A549 (cell line): ENCODE results near the gene SYNPO2. TPM values are rescaled to one million over a fixed set of nuclear protein-coding genes. Genes with fewer than 3 reads are reported as not detected.

Experiments
- ATAC-seq, 2 experiments: fragments of 200-7000 bp in 1 of 2; fragments of >200 bp in 1 of 2; cut with Nextera tagmentation in 1 of 2; cut with Tn5 transposase in 1 of 2; 3 replicates each; pipeline versions ENCODE4 v1.8.0 to v1.9.1; 2018 to 2020; ENCODE audit warnings: mild to moderate bottlenecking in 1 of 2, moderate library complexity in 1 of 2
- CTCF ChIA-PET: fragments of 300-600 bp; sonication (Branson Sonifier 250); formaldehyde crosslinking; extraction: SDS; loops from one replicate; lab custom pipeline; 2021; ENCODE audit warnings: antibody characterized with exemption, inconsistent platforms; lab: Yijun Ruan, JAX
- POLR2A ChIA-PET: fragments of 350-600 bp; formaldehyde crosslinking; extraction: SDS; loops from one replicate; lab custom pipeline; 2021; ENCODE audit warnings: antibody characterized with exemption, inconsistent platforms; lab: Yijun Ruan, JAX
- DNase-seq, 2 experiments: peaks; one replicate each; pipeline versions ENCODE4 v3.0.0 to v3.0.0-alpha.2; 2011 to 2016; ENCODE audit warnings: low read depth in 1 of 2, low spot score in 1 of 2
- FAIRE-seq: peaks from 2 replicates; lab custom pipeline; 2011; peaks lifted over from hg19 to GRCh38; lab: Jason Lieb, UNC
- H3K27ac ChIP-seq, 2 experiments: fragments of >200 bp; sonication (Bioruptor Twin); formaldehyde crosslinking; 3 replicates each; pipeline ENCODE4 v1.5.1; 2016 to 2017
- H3K4me1 ChIP-seq: fragments of >200 bp; sonication (Bioruptor Twin); formaldehyde crosslinking; 3 replicates; pipeline ENCODE4 v1.6.1; 2016
- H3K4me2 ChIP-seq: fragments of >200 bp; sonication (Bioruptor Twin); formaldehyde crosslinking; 3 replicates; pipeline ENCODE4 v1.6.1; 2016
- H3K4me3 ChIP-seq: fragments of >200 bp; sonication (Bioruptor Twin); formaldehyde crosslinking; 3 replicates; pipeline ENCODE4 v1.5.1; 2016
- H3K9me3 ChIP-seq: fragments of >200 bp; sonication (Bioruptor Twin); formaldehyde crosslinking; 3 replicates; pipeline ENCODE4 v1.6.1; 2016
- BHLHE40 ChIP-seq: IDR thresholded peaks from 2 replicates; pipeline ENCODE4 v1.6.1; 2012; ENCODE audit warnings: low read depth, low read length, inconsistent platforms
- CHD2 ChIP-seq: fragments of 150-350 bp; IDR thresholded peaks from 2 replicates; pipeline ENCODE4 v1.6.1; 2014; ENCODE audit warnings: low read length; ENCODE audit not compliant: partially characterized antibody
- EHF ChIP-seq: fragments of 250-450 bp; sonication (Bioruptor Pico); IDR thresholded peaks from 2 replicates; pipeline ENCODE4 v1.5.0; 2020; ENCODE audit warnings: mild to moderate bottlenecking
- FOSB ChIP-seq: fragments of 250-450 bp; sonication (Bioruptor Pico); IDR thresholded peaks from 2 replicates; pipeline ENCODE4 v1.5.0; 2020; ENCODE audit warnings: mild to moderate bottlenecking, moderate library complexity
- FOXS1 ChIP-seq: fragments of 250-450 bp; sonication (Bioruptor Pico); IDR thresholded peaks from 2 replicates; pipeline ENCODE4 v1.5.0; 2020; ENCODE audit warnings: mild to moderate bottlenecking, moderate library complexity
- GATA3 ChIP-seq: IDR thresholded peaks from 2 replicates; pipeline ENCODE4 v1.6.1; 2012; ENCODE audit warnings: borderline replicate concordance
- HEYL ChIP-seq: fragments of 250-450 bp; sonication (Bioruptor Pico); IDR thresholded peaks from 2 replicates; pipeline ENCODE4 v1.8.0; 2021; ENCODE audit warnings: mild to moderate bottlenecking, moderate library complexity
- MAFK ChIP-seq: fragments of 450-650 bp; IDR thresholded peaks from 2 replicates; pipeline ENCODE4 v1.6.1; 2014; ENCODE audit not compliant: partially characterized antibody
- MAZ ChIP-seq: fragments of 150-350 bp; IDR thresholded peaks from 2 replicates; pipeline ENCODE4 v1.6.1; 2014; ENCODE audit warnings: antibody characterized with exemption, low read depth, low read length, borderline replicate concordance
- NR3C1 ChIP-seq: fragments of >200 bp; sonication (Bioruptor Twin); formaldehyde crosslinking; IDR thresholded peaks from 3 replicates; pipeline ENCODE4 v1.6.1; 2017
- PHF8 ChIP-seq: fragments of 200-600 bp; sonication (generic); IDR thresholded peaks from 2 replicates; pipeline ENCODE4 v1.6.1; 2016; ENCODE audit warnings: low read depth, mild to moderate bottlenecking, antibody characterized with exemption, moderate library complexity, borderline replicate concordance
- RFX5 ChIP-seq: fragments of 450-650 bp; IDR thresholded peaks from 2 replicates; pipeline ENCODE4 v1.7.1; 2014; ENCODE audit warnings: antibody characterized with exemption, mild to moderate bottlenecking, moderate library complexity
- RNF2 ChIP-seq: fragments of 200-600 bp; sonication (generic); IDR thresholded peaks from 2 replicates; pipeline ENCODE4 v1.6.1; 2016; ENCODE audit warnings: low read depth, mild to moderate bottlenecking, antibody characterized with exemption, moderate library complexity, borderline replicate concordance
- TP53 ChIP-seq: fragments of 250-450 bp; sonication (Bioruptor Pico); IDR thresholded peaks from 2 replicates; pipeline ENCODE4 v1.5.0; 2021; ENCODE audit warnings: mild to moderate bottlenecking, moderate library complexity
- WGBS: methylation state at CpG from one replicate; pipeline ENCODE4 v1.1.6; 2017; ENCODE audit errors: missing lambda C conversion rate; 5-methylcytosine and 5-hydroxymethylcytosine counted together
- polyA plus RNA-seq, 4 experiments: library from polyadenylated mRNA; depleted of rRNA in 3 of 4; stranded (reverse); fragments of >200 nt; fragmentation: RNase III in 1 of 4; extraction: RNeasy Plus Mini Kit Qiagen cat#74134 plus additional on column Dnase treatment in 1 of 4; gene quantifications; 2 replicates in 3 of 4; 3 replicates in 1 of 4; pipeline ENCODE4 v1.2.3, GENCODE V29; 2011 to 2017
- TF ChIP-seq, protein P1 (sequence below): fragments of 250-450 bp; sonication (Bioruptor Pico); IDR thresholded peaks from 2 replicates; pipeline ENCODE4 v1.5.0; 2020; ENCODE audit warnings: low read depth, mild to moderate bottlenecking, moderate library complexity
- TF ChIP-seq, protein P2 (sequence below): IDR thresholded peaks from 2 replicates; pipeline ENCODE4 v1.6.1; 2012; ENCODE audit warnings: low read depth, borderline replicate concordance
- TF ChIP-seq, protein P3 (sequence below): IDR thresholded peaks from 2 replicates; pipeline ENCODE4 v1.6.1; 2012
- TF ChIP-seq, protein P4 (sequence below): fragments of >200 bp; sonication (Bioruptor Twin); formaldehyde crosslinking; IDR thresholded peaks from 3 replicates; pipeline ENCODE4 v1.6.1; 2016

SYNPO2 gene
- polyA plus RNA-seq, 2 of the 4 experiments (the other 2 are of a cell fraction), result 2.5 to 8.8 TPM

DNA sequence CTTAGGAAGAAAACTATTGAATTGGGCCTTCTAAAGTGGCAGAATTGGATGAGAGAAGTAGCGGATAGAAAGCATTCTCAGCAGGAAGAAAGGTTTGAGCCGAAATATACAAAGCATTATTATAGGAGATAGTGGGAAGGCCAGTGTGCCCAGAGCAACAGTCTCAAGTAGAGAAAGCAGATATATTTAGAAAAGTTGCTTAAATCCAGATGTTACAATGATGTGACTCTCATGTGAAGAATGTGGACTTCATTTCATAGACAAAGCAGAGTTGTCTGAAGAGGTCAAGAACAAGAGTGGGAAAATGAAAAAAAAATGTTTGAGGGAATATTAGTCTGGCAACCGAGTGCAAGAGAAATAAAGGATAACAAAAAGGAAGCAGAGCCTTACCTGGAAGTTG, 66.9 kb downstream of the SYNPO2 start (continued):
- TF ChIP-seq, protein P1, sequence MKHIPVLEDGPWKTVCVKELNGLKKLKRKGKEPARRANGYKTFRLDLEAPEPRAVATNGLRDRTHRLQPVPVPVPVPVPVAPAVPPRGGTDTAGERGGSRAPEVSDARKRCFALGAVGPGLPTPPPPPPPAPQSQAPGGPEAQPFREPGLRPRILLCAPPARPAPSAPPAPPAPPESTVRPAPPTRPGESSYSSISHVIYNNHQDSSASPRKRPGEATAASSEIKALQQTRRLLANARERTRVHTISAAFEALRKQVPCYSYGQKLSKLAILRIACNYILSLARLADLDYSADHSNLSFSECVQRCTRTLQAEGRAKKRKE (CRISPR knock-in tag), result no peak
- TF ChIP-seq FOXS1 (no peak), RFX5 (no peak), MAZ (no peak), MAFK (no peak)
- TF ChIP-seq, protein P2, sequence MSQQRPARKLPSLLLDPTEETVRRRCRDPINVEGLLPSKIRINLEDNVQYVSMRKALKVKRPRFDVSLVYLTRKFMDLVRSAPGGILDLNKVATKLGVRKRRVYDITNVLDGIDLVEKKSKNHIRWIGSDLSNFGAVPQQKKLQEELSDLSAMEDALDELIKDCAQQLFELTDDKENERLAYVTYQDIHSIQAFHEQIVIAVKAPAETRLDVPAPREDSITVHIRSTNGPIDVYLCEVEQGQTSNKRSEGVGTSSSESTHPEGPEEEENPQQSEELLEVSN, result no peak

DNA sequence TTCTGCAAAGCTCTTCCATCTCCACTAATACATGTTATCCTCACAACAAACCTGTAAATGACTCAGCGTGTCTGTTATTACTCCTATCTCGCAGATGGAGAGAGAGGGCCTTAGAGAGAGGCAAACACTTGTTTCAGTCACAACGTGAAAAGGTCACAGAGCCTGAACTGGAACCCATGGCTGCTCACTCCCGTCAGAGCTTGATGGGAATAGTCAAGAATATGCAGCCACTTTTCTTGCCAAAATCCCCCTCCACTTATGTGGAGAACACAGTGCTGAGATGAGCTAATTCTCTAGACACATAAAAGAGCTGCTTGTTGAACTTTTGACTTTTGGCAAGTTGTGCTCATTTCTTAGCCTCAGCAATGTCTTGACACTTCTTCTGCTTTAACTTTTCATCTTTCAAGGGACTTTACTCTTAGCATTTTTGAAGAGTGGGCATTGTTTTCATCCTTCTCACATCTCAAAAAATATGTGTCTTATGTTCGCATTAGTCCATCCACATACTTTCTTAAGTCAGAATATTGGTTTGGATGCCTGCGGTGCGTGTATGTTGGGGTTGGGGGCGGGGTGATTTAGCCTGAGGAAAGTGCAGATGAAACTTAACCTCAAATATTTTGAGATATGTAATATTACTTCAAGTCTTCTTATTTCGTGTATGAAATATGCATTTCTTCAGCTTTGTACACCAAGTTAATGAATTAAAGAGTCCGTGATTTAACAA, 69.2 kb downstream of the SYNPO2 start:
- Histone ChIP-seq H3K4me3 (no peak overlapping the region), H3K4me1 (no peaks in the 10 kb centered on the region), H3K4me2 (no peak overlapping the region), H3K9me3 (no peaks in the 10 kb centered on the region), H3K27ac (no peak overlapping the region)
- TF ChIP-seq CHD2 (no peak), BHLHE40 (no peak), MAFK (no peak), GATA3 (no peak), PHF8 (no peak), HEYL (CRISPR knock-in tag) (no peak), NR3C1 (no peak), EHF (CRISPR knock-in tag) (no peak)
- TF ChIP-seq, protein P3, sequence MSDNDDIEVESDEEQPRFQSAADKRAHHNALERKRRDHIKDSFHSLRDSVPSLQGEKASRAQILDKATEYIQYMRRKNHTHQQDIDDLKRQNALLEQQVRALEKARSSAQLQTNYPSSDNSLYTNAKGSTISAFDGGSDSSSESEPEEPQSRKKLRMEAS, result no peak
- 64% methylated on average over 10 of the region's 10 CpGs for WGBS
- FAIRE-seq (no peak), ATAC-seq (no peak), DNase-seq (no peak)
- CTCF ChIA-PET, result interaction anchor here (0.6 kb wide), 1 partner anchor 216 kb away, joined by 3 read pairs; no protein-coding TSS in a partner anchor
- POLR2A ChIA-PET, result no interaction called here

DNA sequence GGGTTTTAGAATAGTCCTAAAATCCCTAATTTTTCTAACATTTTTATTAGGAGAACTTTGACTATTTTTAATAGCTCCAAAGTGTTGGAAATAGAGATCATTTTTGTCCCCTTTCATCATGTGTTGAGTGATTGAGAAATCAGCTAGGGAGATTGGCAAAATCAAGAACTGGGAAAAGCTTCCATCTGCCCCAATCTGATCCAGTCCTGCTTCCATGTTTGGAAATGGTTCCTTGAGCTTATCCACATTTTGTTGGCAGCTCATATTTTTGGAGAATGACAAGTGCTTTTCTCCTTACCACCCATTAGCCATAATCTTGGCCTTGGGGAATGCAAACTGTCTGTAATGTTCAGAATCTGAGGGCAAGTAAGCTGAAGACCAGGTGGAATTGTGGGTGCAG, 73.9 kb downstream of the SYNPO2 start:
- FAIRE-seq, result no peak
- DNase-seq, result no peak
- Histone ChIP-seq H3K4me3 (no peak overlapping the region), H3K27ac (no peak overlapping the region), H3K4me1 (no peaks in the 10 kb centered on the region), H3K4me2 (no peak overlapping the region)
- POLR2A ChIA-PET, result no interaction called here
- CTCF ChIA-PET, result interaction anchor here (1.1 kb wide), 2 partner anchors 72 to 191 kb away, joined by 4 read pairs; no protein-coding TSS in a partner anchor
- no peak for TF ChIP-seq FOSB (CRISPR knock-in tag)
- TF ChIP-seq, all 56 proteins: peak for 0
- no peaks in the 10 kb centered on the region for H3K9me3 ChIP-seq
- ATAC-seq, result no peak

DNA sequence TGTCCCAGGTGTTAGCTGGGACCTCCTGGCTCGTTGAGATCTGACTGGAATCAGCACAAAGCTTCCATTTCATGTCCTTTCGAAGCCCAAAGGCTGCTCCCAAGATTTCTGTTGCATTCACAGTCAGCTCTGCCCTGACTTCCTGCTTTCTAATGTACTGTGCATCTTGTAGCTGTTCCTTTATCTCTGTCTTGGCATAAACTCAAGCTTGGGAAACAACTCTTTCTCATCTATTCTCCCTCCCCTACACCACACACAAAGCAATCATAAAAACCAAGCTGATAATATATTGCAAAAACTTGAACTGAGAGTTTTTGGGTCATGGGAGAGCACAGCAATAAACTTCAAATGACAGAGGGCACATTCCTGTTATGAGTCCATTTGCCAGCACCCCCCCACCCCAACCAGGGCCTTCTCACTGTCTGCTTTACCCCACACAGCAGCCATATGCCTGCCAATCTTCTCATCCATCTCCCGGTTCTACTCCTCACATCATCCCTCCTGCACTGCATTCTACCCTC, 76.3 kb downstream of the SYNPO2 start:
- WGBS, result 33% methylated on average over 3 of the region's 3 CpGs
- no peaks in the 10 kb centered on the region for H3K9me3 ChIP-seq
- DNase-seq, result no peak
- TF ChIP-seq TP53 (CRISPR knock-in tag) (no peak), RNF2 (no peak)
- TF ChIP-seq, protein P2, result no peak
- TF ChIP-seq, protein P4, sequence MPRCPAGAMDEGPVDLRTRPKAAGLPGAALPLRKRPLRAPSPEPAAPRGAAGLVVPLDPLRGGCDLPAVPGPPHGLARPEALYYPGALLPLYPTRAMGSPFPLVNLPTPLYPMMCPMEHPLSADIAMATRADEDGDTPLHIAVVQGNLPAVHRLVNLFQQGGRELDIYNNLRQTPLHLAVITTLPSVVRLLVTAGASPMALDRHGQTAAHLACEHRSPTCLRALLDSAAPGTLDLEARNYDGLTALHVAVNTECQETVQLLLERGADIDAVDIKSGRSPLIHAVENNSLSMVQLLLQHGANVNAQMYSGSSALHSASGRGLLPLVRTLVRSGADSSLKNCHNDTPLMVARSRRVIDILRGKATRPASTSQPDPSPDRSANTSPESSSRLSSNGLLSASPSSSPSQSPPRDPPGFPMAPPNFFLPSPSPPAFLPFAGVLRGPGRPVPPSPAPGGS, result no peak
- H3K4me1 ChIP-seq, result 0 out of 3 replicates have a peak, but pooled peaks cover 3% of the 10 kb centered on the region
- CTCF ChIA-PET, result interaction anchor here (0.6 to 1.2 kb wide), 4 partner anchors 17 to 1100 kb away, joined by 3 read pairs; no protein-coding TSS in a partner anchor
- POLR2A ChIA-PET, result no interaction called here
- FAIRE-seq, result no peak
- no peak overlapping the region for H3K4me3 ChIP-seq
- H3K4me2 ChIP-seq, result no peak overlapping the region
- no peak overlapping the region for H3K27ac ChIP-seq
- no peak for ATAC-seq
